ENCODE results near the gene ST3GAL2.
"Not testable (repeated sequence)": the region's sequence is repeated elsewhere in the genome, so short reads cannot be mapped to it uniquely, and the experiment has no call there.

Gene ST3GAL2

GRCh38 chr16:70467608-70468007 lies 28.7 kb upstream of the ST3GAL2 start:
- no peak for DNase-seq (ENCODE audit: low read depth in 2 of 2)

- no peak for DNase-seq (ENCODE audit: low read depth in 2 of 2)
Measured at GRCh38 chr16:70467113-70467512, 28.2 kb upstream of the ST3GAL2 start.

GRCh38 chr16:70466805-70467076 lies 27.8 kb upstream of the ST3GAL2 start:
- no peak for DNase-seq (ENCODE audit: low read depth in 2 of 2)

DNA sequence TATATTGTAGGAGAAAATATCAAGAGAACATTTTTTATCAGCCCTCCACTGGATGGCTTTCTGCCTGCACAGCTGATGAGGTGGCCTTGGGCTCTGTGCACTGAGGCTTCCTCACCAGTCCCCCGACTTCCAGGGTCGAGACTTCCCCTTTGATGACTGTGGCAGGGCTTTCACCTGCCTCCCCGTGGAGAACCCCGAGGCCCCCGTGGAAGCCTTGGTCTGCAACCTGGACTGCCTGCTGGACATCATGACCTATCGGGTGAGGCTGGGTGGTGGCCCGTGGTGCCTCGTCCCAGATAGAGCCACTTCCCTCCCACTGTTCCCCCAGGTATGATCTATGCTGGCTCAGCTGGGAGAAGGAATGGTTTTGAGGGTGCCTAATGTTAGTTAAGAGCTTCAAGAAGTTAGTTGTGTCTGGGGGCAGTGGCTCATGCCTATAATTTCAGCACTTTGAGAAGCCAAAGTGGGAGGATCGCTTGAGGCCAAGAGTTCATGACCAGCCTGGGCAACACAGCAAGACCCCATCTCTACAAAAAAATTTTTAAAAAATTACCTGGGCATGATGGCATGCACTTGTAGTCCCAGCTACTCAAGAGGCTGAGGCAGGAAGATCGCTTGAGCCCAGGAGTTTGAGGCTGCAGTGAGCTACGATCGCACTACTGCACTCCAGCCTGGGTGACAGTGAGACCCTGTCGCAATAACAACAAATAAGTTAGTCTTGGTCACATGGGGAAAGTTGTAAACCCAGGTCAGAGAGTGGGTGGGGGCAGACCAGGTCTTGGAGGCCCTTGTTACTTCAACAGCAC lies 27.3 kb upstream of the ST3GAL2 start:
- no peak for DNase-seq (ENCODE audit: low read depth in 2 of 2)

- no peak for DNase-seq (ENCODE audit: low read depth in 2 of 2)
Measured at GRCh38 chr16:70463235-70463634, 24.3 kb upstream of the ST3GAL2 start.

- DNase-seq (ENCODE audit: low read depth in 2 of 2) = no peak
Measured at GRCh38 chr16:70460737-70461261, 21.9 kb upstream of the ST3GAL2 start.

DNA sequence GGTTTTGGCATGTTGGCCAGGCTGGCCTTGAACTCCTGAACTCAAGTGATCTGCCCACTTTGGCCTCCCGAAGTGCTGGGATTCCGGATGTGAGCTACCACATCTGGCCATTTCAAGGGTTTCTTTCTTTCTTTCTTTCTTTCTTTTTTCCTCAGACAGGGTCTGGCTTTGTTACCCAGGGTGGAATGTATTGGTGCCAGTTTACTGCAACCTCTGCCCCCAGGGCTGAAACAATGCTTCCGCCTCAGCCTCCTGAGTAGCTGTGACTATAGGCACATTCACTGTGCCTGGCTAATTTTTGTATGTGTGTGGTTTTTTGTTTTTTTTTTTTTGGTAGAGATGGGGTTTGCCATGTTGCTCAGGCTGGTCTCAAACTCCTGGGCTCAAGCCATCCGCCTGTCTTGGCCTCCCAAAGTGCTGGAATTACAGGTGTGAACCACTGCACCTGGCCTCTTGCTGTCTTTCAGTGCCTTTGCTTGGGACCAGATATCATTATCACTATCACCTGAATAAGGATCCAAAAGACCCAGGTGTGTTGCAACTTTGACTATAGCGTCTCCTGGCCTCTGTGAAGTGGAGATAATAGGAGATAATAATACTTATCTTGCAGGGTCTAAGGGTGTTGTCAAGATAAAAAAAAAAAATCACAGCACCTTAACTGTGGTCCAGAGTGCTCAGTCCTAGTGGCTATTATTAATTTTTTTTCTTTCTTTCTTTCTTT lies 18.7 kb upstream of the ST3GAL2 start:
- DNase-seq (ENCODE audit: low read depth in 2 of 2) = no peak

DNA sequence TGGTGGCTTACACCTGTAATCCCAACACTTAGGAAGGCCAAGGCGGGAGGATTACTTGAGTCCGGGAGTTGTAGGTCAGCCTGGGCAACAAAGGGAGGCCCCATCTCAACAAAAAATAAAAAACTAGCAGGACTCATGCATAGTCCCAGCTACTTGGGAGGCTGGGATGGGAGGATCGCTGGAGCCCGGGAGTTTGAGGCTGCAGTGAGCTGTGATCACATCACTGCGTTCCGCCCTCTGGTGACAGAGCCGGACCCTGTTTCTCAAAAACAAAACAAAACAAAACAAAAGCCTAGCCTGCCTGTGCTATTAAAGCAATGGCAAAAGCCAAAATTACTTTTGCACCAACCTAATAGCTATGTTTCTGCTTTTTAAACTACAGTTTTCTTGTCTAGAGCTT lies 17.0 kb upstream of the ST3GAL2 start:
- DNase-seq (ENCODE audit: low read depth in 2 of 2) = no peak

GRCh38 chr16:70454222-70455034 lies 15.5 kb upstream of the ST3GAL2 start, which contains the start of gene FCSK:
FCSK (plus strand) TSS chr16:70454595; CDS start chr16:70463191, 8,596 bp downstream.
- DNase-seq (ENCODE audit: low read depth in 2 of 2) = peak; percentile 37 to 53

DNA sequence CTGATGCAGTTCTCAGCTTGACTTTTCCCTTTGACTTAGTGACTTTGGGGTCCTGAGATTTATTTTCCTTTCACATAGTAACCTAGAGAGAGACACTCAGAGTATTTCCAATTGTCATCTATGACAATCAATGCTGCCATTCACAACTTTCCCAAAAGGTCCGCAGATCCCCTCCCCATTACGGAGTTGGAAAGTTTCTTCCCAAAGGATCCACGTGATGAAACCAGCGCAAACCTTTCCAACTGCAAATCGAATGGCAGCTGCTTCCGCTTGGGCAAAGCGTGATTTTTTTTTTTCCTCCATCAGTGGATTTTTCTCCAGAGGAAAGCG lies 15.0 kb upstream of the ST3GAL2 start:
- DNase-seq (ENCODE audit: low read depth in 2 of 2) = no peak

DNA sequence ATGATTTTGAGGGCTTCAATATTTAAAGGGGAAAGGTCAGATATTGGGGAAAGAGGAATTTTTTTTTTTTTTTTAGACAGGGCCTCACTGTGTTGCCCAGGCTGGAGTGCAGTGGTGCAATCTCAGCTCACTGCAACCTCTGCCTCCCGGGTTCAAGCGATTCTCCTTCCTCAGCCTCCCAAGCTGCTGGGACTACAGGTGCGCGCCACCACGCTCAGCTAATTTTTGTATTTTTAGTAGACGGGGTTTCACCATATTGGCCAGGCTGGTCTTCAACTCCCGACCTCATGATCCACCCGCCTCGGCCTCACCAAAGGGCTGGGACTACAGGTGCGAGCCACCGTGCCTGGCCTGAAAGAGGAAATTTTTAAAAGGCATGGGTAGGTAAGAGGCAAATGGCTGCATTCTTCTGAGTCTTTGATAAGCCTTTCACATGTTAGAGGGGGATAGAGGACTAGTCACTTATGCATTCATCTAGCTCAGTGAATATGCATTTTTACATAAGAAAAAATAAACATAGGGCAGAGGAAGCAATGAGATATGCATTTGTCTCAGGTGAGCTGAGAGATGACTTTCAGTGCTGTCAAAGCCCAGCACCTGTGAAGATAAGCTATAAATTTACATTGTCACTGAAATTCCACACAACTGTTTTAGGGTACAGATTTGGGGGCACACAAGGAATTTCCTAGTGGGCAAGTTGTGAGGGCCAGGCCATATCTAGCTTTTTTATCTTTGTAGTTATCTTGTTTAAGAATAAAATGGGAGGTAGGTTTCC lies 14.4 kb upstream of the ST3GAL2 start:
- DNase-seq (ENCODE audit: low read depth in 2 of 2) = no peak

- DNase-seq (ENCODE audit: low read depth in 2 of 2) = not testable (repeated sequence)
Measured at GRCh38 chr16:70451004-70451340, 12.1 kb upstream of the ST3GAL2 start.

GRCh38 chr16:70450142-70451003 lies 11.5 kb upstream of the ST3GAL2 start:
- not testable (repeated sequence) for DNase-seq (ENCODE audit: low read depth in 2 of 2)

DNA sequence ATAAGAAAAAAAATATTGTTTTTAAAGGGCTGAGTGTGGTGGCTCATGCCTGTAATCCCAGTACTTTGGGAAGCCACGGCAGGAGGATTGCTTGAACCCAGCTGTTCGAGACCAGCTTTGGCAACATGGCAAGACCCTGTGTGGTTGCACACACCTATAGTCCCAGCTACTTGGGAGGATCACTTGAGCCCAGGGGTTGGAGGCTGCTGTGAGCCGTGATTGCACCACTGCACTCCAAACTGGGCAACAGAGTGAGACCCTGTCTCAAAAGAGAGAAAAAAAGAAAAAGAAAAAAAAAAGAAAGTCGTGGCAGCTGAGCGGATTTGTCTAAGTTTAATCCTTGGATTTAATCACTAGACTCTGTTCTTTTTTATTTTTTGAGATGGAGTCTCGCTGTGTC lies 9.2 kb upstream of the ST3GAL2 start:
- no peak for DNase-seq (ENCODE audit: low read depth in 2 of 2)

DNA sequence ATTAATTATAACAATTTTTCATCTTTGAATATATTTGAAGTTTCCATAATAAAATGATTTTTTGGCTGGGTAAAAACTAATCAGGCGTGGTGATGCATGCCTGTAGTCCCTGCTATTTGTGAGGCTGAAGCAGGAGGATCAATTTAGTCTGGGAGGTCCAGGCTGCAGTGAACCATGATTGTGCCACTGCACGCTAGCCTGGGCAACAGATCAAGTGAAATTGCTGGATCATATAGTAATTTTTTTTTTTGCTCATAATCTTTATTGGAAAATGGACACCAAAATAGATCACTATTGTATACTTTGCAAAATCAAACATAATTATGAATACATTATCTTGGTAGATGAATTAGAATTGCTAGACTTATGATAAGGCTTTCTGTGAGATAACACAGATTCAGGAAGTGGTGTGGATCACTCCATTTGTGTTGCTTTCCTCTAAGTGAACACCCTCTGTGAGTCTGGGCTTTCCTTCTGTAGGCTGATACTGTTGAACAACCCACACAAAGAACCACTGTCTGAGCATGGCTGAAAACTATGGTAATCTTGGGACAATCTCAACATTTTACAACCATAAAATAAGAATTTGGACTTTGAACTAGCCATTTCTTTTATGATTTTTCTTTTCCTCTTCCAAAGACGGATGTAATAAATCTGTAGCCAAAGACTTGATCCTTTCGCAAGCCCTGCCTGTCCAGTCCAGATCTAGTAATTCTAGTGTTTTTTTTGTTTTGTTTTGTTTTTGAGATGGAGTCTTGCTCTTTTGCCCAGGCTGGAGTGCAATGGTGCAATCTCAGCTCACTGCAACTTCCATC lies 5.6 kb upstream of the ST3GAL2 start:
- DNase-seq (ENCODE audit: low read depth in 2 of 2) = no peak

DNA sequence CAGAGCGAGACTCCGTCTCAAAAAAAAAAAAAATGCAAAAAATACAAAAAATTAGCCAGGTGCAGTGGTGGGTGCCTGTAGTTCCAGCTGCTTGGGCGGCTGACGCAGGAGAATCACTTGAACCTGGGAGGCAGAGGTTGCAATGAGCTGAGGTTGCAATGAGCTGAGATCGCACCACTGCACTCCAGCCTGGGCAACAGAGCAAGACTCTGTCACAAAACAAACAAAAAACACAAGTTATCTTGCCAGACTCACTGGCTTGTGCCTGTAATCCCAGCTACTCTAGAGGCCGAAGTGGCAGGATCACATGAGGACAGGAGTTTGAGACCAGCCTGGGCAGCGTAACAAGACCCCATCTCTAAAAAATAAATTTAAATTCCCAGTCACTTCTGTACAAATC lies 3.4 kb upstream of the ST3GAL2 start:
- DNase-seq (ENCODE audit: low read depth in 2 of 2) = no peak

DNA sequence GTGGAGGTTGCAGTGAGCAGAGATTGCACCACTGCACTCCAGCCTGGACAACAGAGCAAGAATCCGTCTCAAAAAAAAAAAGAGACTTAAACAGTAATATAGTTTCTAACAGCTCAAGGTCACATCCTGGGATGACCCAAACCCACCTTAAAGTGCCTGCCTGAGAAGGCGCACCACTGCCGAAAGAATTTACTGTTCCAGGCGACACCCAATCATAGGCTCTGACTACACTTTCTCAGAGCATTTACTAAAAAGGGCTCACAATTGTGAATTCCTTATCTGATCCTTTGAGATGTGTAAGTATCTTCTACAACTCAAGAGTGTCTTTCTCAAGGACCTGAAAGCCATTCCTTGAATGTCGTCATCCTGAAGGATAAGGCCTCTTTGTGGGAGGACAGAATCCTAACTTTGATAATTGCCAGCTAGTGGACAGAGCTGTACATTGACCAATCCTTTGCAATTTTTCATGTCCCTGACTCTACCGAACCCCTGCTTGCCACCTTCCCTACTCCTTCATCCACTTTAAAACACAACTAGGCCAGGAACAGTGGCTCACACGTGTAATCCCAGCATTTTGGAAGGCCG lies 2.6 kb upstream of the ST3GAL2 start:
- DNase-seq (ENCODE audit: low read depth in 2 of 2) = no peak

DNA sequence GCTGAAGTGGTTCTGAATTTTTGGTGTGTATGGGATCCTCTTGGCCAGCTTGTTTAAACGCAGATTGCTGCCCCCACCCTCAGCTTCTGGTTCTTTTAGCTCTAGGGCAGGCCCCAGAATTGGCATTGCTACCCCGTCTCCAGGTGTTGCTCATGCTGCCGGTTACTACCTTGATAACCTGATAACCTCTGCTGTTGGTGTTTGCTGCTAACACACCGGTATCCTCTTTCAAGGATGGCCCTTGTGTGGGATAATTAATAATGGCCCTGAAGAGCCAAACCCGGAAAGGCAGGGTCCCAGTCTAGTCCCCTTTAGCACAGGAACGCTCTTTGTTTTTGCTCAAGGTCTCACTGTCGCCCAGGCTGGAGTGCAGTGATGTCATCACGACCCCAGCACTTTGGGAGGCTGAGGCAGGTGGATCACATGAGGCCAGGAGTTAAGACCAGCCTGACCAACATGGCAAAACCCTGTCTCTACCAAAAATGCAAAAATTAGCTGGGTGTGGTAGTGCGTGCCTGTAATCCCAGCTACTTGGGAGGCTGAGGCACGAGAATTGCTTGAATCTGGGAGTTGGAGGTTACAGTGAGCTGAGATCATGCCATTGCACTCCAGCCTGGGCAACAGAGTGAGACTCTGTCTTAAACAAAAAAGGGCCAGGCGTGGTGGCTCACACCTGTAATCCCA lies 1.3 kb upstream of the ST3GAL2 start:
- DNase-seq (ENCODE audit: low read depth in 2 of 2) = no peak

DNA sequence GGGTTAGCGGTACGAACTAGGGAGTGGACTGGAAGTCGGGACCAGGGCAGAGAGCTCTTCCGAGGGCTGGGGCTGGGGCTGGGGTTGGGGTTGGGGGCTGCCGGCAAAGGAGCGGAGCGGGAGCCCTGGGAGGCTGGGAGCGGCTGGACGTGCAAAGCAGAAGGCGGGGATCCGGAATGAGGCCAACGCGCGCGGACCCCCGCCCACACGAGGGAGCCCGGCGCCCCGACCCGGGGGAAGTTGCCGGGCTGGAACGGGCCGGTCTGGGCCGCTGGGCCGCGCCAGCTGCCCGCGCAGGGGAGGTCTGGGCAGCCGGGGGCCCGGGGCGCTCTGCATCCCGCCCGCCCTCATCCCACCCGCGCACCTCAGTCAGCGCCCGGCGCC lies 323 bp downstream of the ST3GAL2 start:
- DNase-seq (ENCODE audit: low read depth in 2 of 2) = no peak

All from stimulated activated CD8-positive, alpha-beta memory T cell treated with anti-CD3 and anti-CD28 coated beads, Interleukin-15, amount 100 ng/mL, for 4 hours (primary cell).